DOHH2 (cell line): ENCODE results near the gene RAPGEF5.

ENCODE experiments used
- CTCF ChIP-seq: fragments of 200-600 bp; sonication (generic); IDR thresholded peaks from one replicate; pipeline ENCODE4 v1.5.1; 2014; ENCODE audit warnings: antibody characterized with exemption, mild to moderate bottlenecking, low read depth, low read length; ENCODE audit not compliant: poor library complexity, severe bottlenecking
- EZH2phosphoT487 ChIP-seq: fragments of 200-600 bp; sonication (generic); IDR thresholded peaks from 2 replicates; pipeline ENCODE4 v1.6.1; 2017; ENCODE audit warnings: borderline replicate concordance, mild to moderate bottlenecking, antibody characterized with exemption, low read length, moderate library complexity, mixed read lengths

GRCh38 chr7:22088827-22089226 is 268.1 kb downstream of the RAPGEF5 start:
- TF ChIP-seq CTCF (no peak), EZH2phosphoT487 (no peak)
